ENCODE results near the gene RASGEF1C.

GRCh38 chr5:180121826-180122413 lies 87.1 kb downstream of the RASGEF1C start:
- TF ChIP-seq POLR2A (IDR thresholded peaks at IDR 0.05) (no peak), CTCF (IDR thresholded peaks at IDR 0.05) (no peak)
